MM.1S (cell line): ENCODE measurements around the gene ZNF724.
A peak's percentile ranks its signal among the peaks of the same experiment; 100 is the strongest.
"Not testable (repeated sequence)": the region's sequence is repeated elsewhere in the genome, so short reads cannot be mapped to it uniquely, and the experiment has no call there.

Experiments used
- DNase-seq: peaks from one replicate; pipeline ENCODE4 v3.0.0-alpha.2; 2015
- H2AFZ ChIP-seq: fragments of 300-600 bp; sonication (generic); 2 replicates; pipeline ENCODE4 v1.6.0; 2016; ENCODE audit warnings: antibody characterized with exemption, low read length
- H3F3A ChIP-seq: fragments of 300-600 bp; sonication (generic); 2 replicates; pipeline ENCODE4 v1.6.1; 2016; ENCODE audit warnings: mild to moderate bottlenecking, antibody characterized with exemption, low read length, moderate library complexity, mixed read lengths; ENCODE audit not compliant: insufficient read depth
- H3K27ac ChIP-seq: fragments of 300-600 bp; sonication (generic); 2 replicates; pipeline ENCODE4 v1.5.1; 2016; ENCODE audit warnings: mild to moderate bottlenecking, low read length
- H3K27me3 ChIP-seq: fragments of 300-600 bp; sonication (generic); replicated peaks from 2 replicates; pipeline ENCODE4 v1.6.0; 2016; ENCODE audit warnings: low read length; ENCODE audit not compliant: insufficient read depth
- H3K36me3 ChIP-seq: fragments of 300-600 bp; sonication (generic); replicated peaks from 2 replicates; pipeline ENCODE4 v1.6.1; 2016; ENCODE audit warnings: mild to moderate bottlenecking, low read length, mixed read lengths; ENCODE audit not compliant: insufficient read depth
- H3K4me1 ChIP-seq: fragments of 300-600 bp; sonication (generic); 2 replicates; pipeline ENCODE4 v1.6.1; 2016; ENCODE audit warnings: low read length, mixed read lengths
- H3K4me2 ChIP-seq: fragments of 300-600 bp; sonication (generic); 2 replicates; pipeline ENCODE4 v1.6.0; 2016; ENCODE audit warnings: low read depth, low read length
- H3K4me3 ChIP-seq: fragments of 300-600 bp; sonication (generic); 2 replicates; pipeline ENCODE4 v1.5.1; 2016; ENCODE audit warnings: low read length, mixed read lengths
- H3K79me2 ChIP-seq: fragments of 300-600 bp; sonication (generic); 2 replicates; pipeline ENCODE4 v1.6.1; 2016; ENCODE audit warnings: mixed run types, low read length, mixed read lengths
- H3K9ac ChIP-seq: fragments of 300-600 bp; sonication (generic); 2 replicates; pipeline ENCODE4 v1.6.1; 2016; ENCODE audit warnings: low read length, mixed read lengths
- H3K9me2 ChIP-seq: fragments of 300-600 bp; sonication (generic); replicated peaks from 2 replicates; pipeline ENCODE4 v1.6.1; 2016; ENCODE audit warnings: mild to moderate bottlenecking, low read length, mixed read lengths; ENCODE audit not compliant: insufficient read depth
- H3K9me3 ChIP-seq: fragments of 300-600 bp; sonication (generic); replicated peaks from 2 replicates; pipeline ENCODE4 v1.6.1; 2016; ENCODE audit warnings: mild to moderate bottlenecking, low read length, mixed read lengths; ENCODE audit not compliant: insufficient read depth
- H4K20me1 ChIP-seq: fragments of 300-600 bp; sonication (generic); 2 replicates; pipeline ENCODE4 v1.6.1; 2016; ENCODE audit warnings: mild to moderate bottlenecking, low read length, moderate library complexity, mixed read lengths; ENCODE audit not compliant: insufficient read depth
- EZH2 ChIP-seq: fragments of 300-600 bp; sonication (generic); optimal IDR thresholded peaks from 2 replicates; pipeline ENCODE3; 2017; ENCODE audit warnings: low read depth, mild to moderate bottlenecking, antibody characterized with exemption, low read length, mixed read lengths
- EZH2phosphoT487 ChIP-seq: fragments of 300-600 bp; sonication (generic); IDR thresholded peaks from 2 replicates; pipeline ENCODE4 v1.6.1; 2018; ENCODE audit warnings: antibody characterized with exemption, low read length
- TF ChIP-seq, protein P1 (sequence below): fragments of 300-600 bp; sonication (generic); IDR thresholded peaks from 2 replicates; pipeline ENCODE4 v1.5.1; 2016; ENCODE audit warnings: antibody characterized with exemption, low read length, mixed read lengths

The ZNF724 gene

DNA sequence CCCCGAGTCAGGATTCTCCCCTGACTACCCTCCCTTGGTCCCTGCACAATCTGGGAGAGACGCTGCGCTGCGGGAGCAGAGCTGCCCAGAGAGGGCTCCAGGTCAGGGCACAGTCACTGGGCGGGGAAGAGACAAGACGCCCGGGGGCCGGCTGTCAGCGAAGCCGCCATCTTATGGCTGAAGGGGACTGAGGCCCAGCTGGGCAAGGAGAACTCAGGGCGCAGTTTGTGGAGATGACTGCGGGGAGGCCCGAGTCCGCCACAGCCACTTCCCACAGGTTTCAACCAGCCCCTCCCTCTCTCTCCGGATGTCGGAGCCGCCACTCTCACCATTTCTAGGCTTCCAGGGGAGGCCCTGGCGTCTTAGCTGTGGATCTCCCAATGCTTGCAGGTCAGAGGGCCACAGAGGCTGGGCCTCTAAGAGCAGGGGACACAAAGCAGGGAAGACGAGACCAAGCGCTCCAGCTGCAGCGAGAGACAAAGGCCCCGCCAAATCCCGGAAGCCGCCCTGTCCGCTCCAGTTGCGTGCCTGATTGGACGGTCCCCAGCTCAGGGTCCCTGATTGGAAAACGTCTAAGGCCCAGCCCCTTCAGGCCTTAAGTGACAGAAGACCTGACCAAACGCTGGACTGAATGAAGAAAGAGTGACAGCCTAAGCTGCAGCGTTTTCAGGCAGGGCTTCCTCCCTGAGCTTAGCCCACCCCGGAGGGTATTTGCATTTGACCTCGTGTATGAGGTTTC lies at the start of gene ZNF724:
ZNF724 (minus strand) TSS at position 484 of the 739 bp plus-strand sequence; CDS start at position 332, 152 bp downstream.
- H3K4me1 ChIP-seq, result no peaks in the 10 kb centered on the region
- peak within 1 kb of the TSS; percentile 72; the same call in 1 of the 2 replicates for H3K27ac ChIP-seq
- H3K4me3 ChIP-seq, result peak within 1 kb of the TSS; percentile 76
- peak within 1 kb of the TSS; percentile 76 for H2AFZ ChIP-seq
- H3K4me2 ChIP-seq, result peak within 1 kb of the TSS; percentile 33; the same call in 1 of the 2 replicates
- H3K36me3 ChIP-seq, result no peaks in the 10 kb centered on the region
- H3K9ac ChIP-seq, result peak within 1 kb of the TSS; percentile 68
- no peaks in the 10 kb centered on the region for H3K9me3 ChIP-seq
- no peaks in the 10 kb centered on the region for H3K79me2 ChIP-seq
- no peaks in the 10 kb centered on the region for H3K9me2 ChIP-seq
- H4K20me1 ChIP-seq, result no peaks in the 10 kb centered on the region
- TF ChIP-seq EZH2phosphoT487, result no peak
- TF ChIP-seq, protein P1, sequence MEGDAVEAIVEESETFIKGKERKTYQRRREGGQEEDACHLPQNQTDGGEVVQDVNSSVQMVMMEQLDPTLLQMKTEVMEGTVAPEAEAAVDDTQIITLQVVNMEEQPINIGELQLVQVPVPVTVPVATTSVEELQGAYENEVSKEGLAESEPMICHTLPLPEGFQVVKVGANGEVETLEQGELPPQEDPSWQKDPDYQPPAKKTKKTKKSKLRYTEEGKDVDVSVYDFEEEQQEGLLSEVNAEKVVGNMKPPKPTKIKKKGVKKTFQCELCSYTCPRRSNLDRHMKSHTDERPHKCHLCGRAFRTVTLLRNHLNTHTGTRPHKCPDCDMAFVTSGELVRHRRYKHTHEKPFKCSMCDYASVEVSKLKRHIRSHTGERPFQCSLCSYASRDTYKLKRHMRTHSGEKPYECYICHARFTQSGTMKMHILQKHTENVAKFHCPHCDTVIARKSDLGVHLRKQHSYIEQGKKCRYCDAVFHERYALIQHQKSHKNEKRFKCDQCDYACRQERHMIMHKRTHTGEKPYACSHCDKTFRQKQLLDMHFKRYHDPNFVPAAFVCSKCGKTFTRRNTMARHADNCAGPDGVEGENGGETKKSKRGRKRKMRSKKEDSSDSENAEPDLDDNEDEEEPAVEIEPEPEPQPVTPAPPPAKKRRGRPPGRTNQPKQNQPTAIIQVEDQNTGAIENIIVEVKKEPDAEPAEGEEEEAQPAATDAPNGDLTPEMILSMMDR, result no peak
- TF ChIP-seq EZH2, result no peak
- DNase-seq, result peak; percentile 94
- H3F3A ChIP-seq, result peaks cover 7% of the 10 kb centered on the region
- H3K27me3 ChIP-seq, result no peaks in the 10 kb centered on the region

DNA sequence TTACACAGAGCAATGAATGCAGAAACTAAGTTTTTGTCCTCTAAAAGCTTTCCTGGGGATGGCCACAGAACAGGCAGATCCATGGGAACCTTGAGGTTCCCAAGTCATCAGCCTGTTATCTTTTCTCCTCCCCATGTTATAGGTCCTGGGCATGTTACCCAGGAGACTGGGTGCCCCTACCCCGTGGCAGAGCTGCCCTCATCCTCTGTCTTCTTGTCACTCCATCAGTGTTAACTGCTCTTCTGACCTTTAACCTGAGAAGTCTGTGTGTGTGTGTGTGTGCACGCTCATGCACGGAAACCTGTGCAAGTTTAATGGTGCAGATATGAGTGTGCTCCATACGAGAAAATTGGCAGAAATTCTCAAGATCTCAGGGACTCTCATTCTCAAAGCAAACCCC lies 43.9 kb upstream of the ZNF724 start:
- no peaks in the 10 kb centered on the region for H3K9me2 ChIP-seq
- H3K4me2 ChIP-seq, result no peak overlapping the region
- no peaks in the 10 kb centered on the region for H3K9me3 ChIP-seq
- H3K36me3 ChIP-seq, result no peaks in the 10 kb centered on the region
- no peaks in the 10 kb centered on the region for H3K79me2 ChIP-seq
- H3K4me1 ChIP-seq, result no peaks in the 10 kb centered on the region
- H3K27me3 ChIP-seq, result no peaks in the 10 kb centered on the region
- H2AFZ ChIP-seq, result no peak overlapping the region
- H3K27ac ChIP-seq, result no peak overlapping the region
- no peaks in the 10 kb centered on the region for H3F3A ChIP-seq
- no peak overlapping the region for H3K9ac ChIP-seq
- TF ChIP-seq, protein P1, result no peak
- TF ChIP-seq EZH2phosphoT487, result no peak
- no peak for TF ChIP-seq EZH2
- no peak for DNase-seq
- no peaks in the 10 kb centered on the region for H4K20me1 ChIP-seq
- no peak overlapping the region for H3K4me3 ChIP-seq

- H3K4me3 ChIP-seq, H3K27me3 ChIP-seq, DNase-seq, H3K4me1 ChIP-seq, H3F3A ChIP-seq, H3K4me2 ChIP-seq, H3K79me2 ChIP-seq, H4K20me1 ChIP-seq, H3K9ac ChIP-seq, H3K27ac ChIP-seq, H3K36me3 ChIP-seq, H3K9me2 ChIP-seq, H3K9me3 ChIP-seq, H2AFZ ChIP-seq: not testable (repeated sequence)
Observed at GRCh38 chr19:23289966-23290365, 39.8 kb upstream of the ZNF724 start.

DNA sequence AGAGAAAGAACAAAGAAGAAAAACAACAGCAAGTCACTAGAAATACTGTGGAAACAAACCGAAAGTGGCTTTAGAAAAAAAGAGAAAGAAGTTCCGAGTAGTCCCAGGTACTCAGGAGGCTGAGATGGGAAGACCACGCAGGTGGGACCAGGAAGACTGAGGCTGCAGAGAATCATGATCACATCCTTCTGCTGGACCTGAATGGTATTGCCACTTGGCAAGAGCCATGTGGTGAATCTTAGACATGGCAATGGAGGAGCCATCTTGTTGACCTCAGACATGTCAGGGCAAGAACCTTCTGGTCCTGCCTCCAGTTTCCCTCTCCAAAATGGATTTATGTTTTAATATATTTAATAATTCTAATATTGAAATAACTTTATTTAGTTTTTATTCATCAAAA lies 37.4 kb upstream of the ZNF724 start:
- Histone ChIP-seq H3K4me2 (no peak overlapping the region), H2AFZ (no peak overlapping the region), H3K4me3 (no peak overlapping the region), H3K9me2 (no peaks in the 10 kb centered on the region), H3K4me1 (no peaks in the 10 kb centered on the region), H4K20me1 (no peaks in the 10 kb centered on the region), H3K27ac (no peak overlapping the region), H3K36me3 (no peaks in the 10 kb centered on the region), H3F3A (peaks cover 3% of the 10 kb centered on the region; the same call in 1 of the 2 replicates), H3K9ac (no peak overlapping the region), H3K79me2 (no peaks in the 10 kb centered on the region), H3K9me3 (no peaks in the 10 kb centered on the region), H3K27me3 (no peaks in the 10 kb centered on the region)
- TF ChIP-seq EZH2, result no peak
- TF ChIP-seq, protein P1, result no peak
- TF ChIP-seq EZH2phosphoT487, result no peak
- no peak for DNase-seq
